ENCODE results near the gene MBLAC1.

The MBLAC1 gene

DNA sequence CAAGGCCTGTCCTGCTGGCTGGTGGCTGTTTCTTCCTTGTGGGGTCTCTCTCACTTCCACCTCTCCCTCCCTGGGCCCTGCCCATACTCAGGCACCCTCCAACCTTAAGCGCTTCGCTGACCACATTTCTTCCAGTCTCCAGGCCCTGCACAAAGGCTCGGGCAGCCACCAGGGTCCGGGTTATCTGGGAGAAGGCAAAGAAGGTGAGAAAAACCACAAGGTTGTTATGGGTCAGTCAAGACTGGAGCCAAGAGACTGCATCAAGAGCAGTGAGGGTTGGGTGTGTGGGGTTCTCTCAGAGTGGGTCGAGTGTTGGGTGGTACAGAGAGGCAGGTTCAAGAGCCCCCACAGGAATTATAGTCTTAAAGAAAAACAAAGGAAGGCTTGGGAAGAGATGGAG, 47.8 kb downstream of the MBLAC1 start:
- FAIRE-seq (no peak), DNase-seq (ENCODE audit: insufficient read length, low spot score) (no peak)
- TF ChIP-seq SPI1 (IDR thresholded peaks at IDR 0.05; ENCODE audit: low read depth, low read length): no peak
- no peak for TF ChIP-seq POLR2AphosphoS5 (IDR thresholded peaks at IDR 0.05; ENCODE audit: low read depth, low read length)
- TF ChIP-seq TAF1 (IDR thresholded peaks at IDR 0.05; ENCODE audit: low read depth, low read length): no peak
- TF ChIP-seq PAX5 (IDR thresholded peaks at IDR 0.05; ENCODE audit: insufficient read depth, low read length, severe bottlenecking): no peak
- TF ChIP-seq POU2F2 (IDR thresholded peaks at IDR 0.05; ENCODE audit: low read depth, low read length): no peak
- no peak for TF ChIP-seq POLR2A (IDR thresholded peaks at IDR 0.05; ENCODE audit: low read depth, low read length)

DNA sequence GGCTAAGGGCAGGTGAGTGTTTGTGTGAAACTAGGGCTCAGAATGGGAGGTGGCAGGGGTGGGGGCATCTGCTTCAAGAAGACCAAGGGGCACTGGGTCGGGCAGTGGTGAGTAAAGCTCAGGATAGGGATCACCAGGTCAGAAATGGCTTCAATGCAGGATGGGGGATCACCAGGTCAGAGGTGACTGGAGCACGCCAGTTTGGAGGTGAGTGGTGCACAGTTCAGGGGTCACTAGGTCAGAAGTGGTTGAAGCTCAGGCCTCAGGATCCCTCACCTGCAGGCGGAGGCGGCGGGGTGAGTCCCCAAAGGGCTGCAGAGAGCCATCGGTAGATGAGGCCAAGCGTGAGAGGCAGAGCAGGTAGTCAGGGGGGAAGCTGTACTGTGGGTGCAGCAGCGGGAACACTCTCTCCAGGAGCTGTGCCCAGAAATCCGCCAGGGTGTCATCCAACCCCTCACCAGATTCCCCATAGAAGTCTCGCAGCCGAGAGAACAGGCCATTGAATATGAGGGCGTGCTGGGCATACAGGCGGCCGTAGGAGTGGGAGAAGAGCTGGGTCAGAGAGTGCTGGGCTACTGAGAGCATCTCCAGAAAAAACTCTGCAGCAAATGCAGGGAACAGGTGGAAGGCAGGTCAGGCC, 48.6 kb downstream of the MBLAC1 start:
- FAIRE-seq (no peak), DNase-seq (ENCODE audit: insufficient read length, low spot score) (no peak)
- TF ChIP-seq PAX5 (IDR thresholded peaks at IDR 0.05; ENCODE audit: insufficient read depth, low read length, severe bottlenecking): no peak
- TF ChIP-seq SPI1 (IDR thresholded peaks at IDR 0.05; ENCODE audit: low read depth, low read length): no peak
- TF ChIP-seq POU2F2 (IDR thresholded peaks at IDR 0.05; ENCODE audit: low read depth, low read length): no peak
- TF ChIP-seq TAF1 (IDR thresholded peaks at IDR 0.05; ENCODE audit: low read depth, low read length): no peak
- no peak for TF ChIP-seq POLR2A (IDR thresholded peaks at IDR 0.05; ENCODE audit: low read depth, low read length)
- TF ChIP-seq POLR2AphosphoS5 (IDR thresholded peaks at IDR 0.05; ENCODE audit: low read depth, low read length): no peak

DNA sequence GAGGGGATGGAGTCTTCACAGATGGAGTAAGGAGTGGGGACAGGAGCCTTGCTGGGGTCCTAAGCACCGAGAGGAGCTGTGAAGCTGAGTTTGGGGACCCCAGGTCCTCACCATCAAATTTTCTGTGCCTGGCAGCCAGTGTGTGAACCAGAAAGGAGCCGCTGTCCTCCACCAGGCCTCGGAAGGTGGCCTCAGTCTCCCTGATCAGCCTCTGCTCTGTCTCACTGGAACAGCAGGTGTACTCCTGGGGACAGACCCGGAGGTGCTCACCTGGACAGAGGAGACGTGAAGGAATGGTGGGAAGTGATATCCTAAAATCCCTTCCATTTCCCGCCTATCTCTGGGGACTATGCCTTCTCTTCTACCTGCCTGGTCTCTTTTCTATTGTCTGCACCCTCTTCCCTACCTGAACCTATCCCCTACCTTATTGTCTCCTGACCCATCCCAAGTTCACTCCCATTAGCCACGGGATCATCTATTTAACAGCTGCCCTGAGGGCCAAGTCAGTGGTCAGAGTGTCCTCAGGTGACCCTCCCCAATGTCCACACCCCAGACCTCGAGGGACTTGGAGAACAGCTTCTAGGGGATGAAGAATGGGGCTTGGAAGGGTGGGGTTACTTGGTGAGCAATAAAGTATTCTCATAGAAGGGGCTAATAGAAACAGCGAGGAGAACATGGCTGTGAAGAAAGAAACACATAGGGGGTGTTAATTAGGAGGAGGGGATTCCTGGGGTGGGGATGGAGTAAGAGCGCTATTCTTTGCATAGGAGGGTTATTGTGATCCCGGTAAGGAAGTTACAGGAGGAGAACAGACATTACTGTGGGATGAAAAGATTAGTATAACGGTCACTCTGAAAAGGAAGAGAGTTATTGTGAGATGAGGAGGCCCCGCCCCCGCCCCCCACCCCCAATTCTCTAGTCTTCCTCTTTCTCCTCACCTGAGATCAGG, 49.6 kb downstream of the MBLAC1 start:
- TF ChIP-seq SPI1 (IDR thresholded peaks at IDR 0.05; ENCODE audit: low read depth, low read length) (no peak), TAF1 (IDR thresholded peaks at IDR 0.05; ENCODE audit: low read depth, low read length) (no peak), POLR2AphosphoS5 (IDR thresholded peaks at IDR 0.05; ENCODE audit: low read depth, low read length) (no peak), PAX5 (IDR thresholded peaks at IDR 0.05; ENCODE audit: insufficient read depth, low read length, severe bottlenecking) (no peak), POU2F2 (IDR thresholded peaks at IDR 0.05; ENCODE audit: low read depth, low read length) (no peak), POLR2A (IDR thresholded peaks at IDR 0.05; ENCODE audit: low read depth, low read length) (no peak)
- no peak for FAIRE-seq
- no peak for DNase-seq (ENCODE audit: insufficient read length, low spot score)

DNA sequence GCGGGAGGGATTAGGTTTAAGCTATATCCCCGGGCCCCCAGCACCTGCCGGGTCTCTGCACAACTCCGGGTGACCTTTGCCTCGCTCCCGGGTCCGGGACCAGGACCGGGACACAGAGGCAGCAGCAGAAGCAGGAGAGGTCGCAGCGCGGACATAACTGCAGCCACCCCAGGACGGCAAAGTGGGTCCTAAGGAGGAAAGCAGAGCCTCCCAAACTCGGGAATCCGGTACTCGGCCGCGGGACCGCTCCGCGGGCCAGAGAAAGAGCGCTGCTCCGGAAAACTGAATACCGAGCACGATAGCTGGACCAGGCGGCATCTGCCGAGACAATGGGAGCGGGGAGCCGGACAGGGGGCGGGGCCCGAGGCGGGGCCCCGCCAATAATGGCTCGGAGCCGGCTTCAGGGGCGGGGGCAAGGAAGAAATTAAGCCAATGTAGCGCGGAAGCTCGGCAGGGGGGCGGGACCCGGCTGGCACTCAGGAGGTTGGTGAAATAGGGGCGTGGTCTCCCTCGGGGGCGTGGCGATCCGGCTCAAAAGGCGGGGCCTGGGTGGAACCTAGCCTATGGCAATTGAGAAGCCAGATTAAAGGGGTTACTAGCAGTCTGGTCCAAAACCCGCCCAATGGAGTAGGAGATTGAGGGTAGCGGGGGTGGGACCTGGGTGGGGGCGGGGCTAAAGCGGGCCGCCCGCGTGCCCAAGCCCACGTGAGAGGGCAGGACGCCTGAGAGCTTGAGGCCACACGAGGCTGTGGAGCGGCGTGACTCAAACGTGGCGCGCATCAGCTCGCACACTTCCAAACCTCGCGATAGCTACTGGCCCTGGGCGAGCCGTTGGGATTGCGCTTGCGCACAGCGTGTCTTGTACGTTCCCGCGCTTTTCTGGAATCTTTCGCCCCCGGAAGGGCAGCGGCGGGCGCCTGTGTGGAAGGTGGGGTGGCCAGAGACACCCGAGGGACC, 50.6 kb downstream of the MBLAC1 start, which contains the start of the genes GPC2 and STAG3:
Gene GPC2 (minus strand): TSS at position 337 of the 957 bp plus-strand sequence. CDS start 182 bp downstream, at position 155.
Gene STAG3 (plus strand): TSS at position 874 of the 957 bp plus-strand sequence. CDS start 2,639 bp downstream, outside the sequence.
- peak; percentile 89 for DNase-seq (ENCODE audit: insufficient read length, low spot score)
- peak; percentile 96 for FAIRE-seq
- TF ChIP-seq TAF1 (IDR thresholded peaks at IDR 0.05; ENCODE audit: low read depth, low read length) (no peak), PAX5 (IDR thresholded peaks at IDR 0.05; ENCODE audit: insufficient read depth, low read length, severe bottlenecking) (no peak), POLR2AphosphoS5 (IDR thresholded peaks at IDR 0.05; ENCODE audit: low read depth, low read length) (no peak), POU2F2 (IDR thresholded peaks at IDR 0.05; ENCODE audit: low read depth, low read length) (no peak), SPI1 (IDR thresholded peaks at IDR 0.05; ENCODE audit: low read depth, low read length) (no peak), POLR2A (IDR thresholded peaks at IDR 0.05; ENCODE audit: low read depth, low read length) (no peak)
